T-cell (primary cell): ENCODE measurements around the gene AVL9. TPM values are rescaled to one million over a fixed set of nuclear protein-coding genes. Genes with fewer than 3 reads are reported as not detected.
"Not testable (repeated sequence)": the region's sequence is repeated elsewhere in the genome, so short reads cannot be mapped to it uniquely, and the experiment has no call there.

Experiments used
- ATAC-seq, 4 experiments: fragments of 200-7000 bp in 3 of 4; fragments of 150-1000 bp in 1 of 4; cut with Tn5 transposase; replicated peaks in 1 of 4; 1 replicate in 3 of 4; 2 replicates in 1 of 4; pipeline ENCODE4 v1.10.0; 2021; ENCODE audit warnings: moderate library complexity in 3 of 4, mild to moderate bottlenecking in 2 of 4, moderate number of reproducible peaks in 1 of 4
- CTCF ChIA-PET, 2 donors: fragments of 300-600 bp; sonication (Branson Sonifier 250); formaldehyde crosslinking; loops; one replicate each; lab custom pipeline; 2022; ENCODE audit warnings: antibody characterized with exemption in 2 of 2; lab: Charles Lee
- POLR2A ChIA-PET, 2 donors: fragments of 300-600 bp; sonication (Branson Sonifier 250); formaldehyde crosslinking; loops; one replicate each; lab custom pipeline; 2022; ENCODE audit warnings: antibody characterized with exemption in 2 of 2; lab: Charles Lee
- DNase-seq, 35 experiments: peaks; one replicate each; pipeline versions ENCODE4 v3.0.0 to v3.0.0-alpha.2; 2013 to 2023
- H3K27ac ChIP-seq: one replicate; pipeline ENCODE4 v1.5.1; 2013; ENCODE audit warnings: low read length
- H3K27me3 ChIP-seq, 2 experiments: replicated peaks in 1 of 2; 1 replicate in 1 of 2; 2 replicates in 1 of 2; pipeline versions ENCODE4 v1.6.1 to v1.7.0; 2013; ENCODE audit warnings: low read length in 1 of 2, mixed read lengths in 1 of 2; ENCODE audit not compliant: control insufficient read depth in 2 of 2, insufficient read depth in 2 of 2; ENCODE audit errors: extremely low read depth in 1 of 2
- H3K36me3 ChIP-seq, 2 donors: 1 replicate in 1 of 2; 2 replicates in 1 of 2; pipeline versions ENCODE4 v1.6.1 to v1.7.0; 2013; ENCODE audit warnings: low read length in 1 of 2; ENCODE audit not compliant: control insufficient read depth in 2 of 2, insufficient read depth in 1 of 2; ENCODE audit errors: extremely low read depth in 1 of 2
- H3K4me1 ChIP-seq, 2 experiments: 1 replicate in 1 of 2; 2 replicates in 1 of 2; pipeline versions ENCODE4 v1.6.1 to v1.7.0; 2013; ENCODE audit warnings: low read length in 2 of 2, mixed read lengths in 1 of 2; ENCODE audit not compliant: insufficient read depth in 2 of 2, control insufficient read depth in 1 of 2; ENCODE audit errors: extremely low read depth in 1 of 2
- H3K4me3 ChIP-seq, 2 donors: 1 replicate in 1 of 2; 2 replicates in 1 of 2; pipeline versions ENCODE4 v1.5.1 to v1.7.0; 2013; ENCODE audit warnings: mild to moderate bottlenecking in 2 of 2, low read length in 1 of 2, moderate library complexity in 1 of 2; ENCODE audit not compliant: control insufficient read depth in 1 of 2; ENCODE audit errors: extremely low read depth in 1 of 2
- H3K9me3 ChIP-seq: 2 replicates; pipeline ENCODE4 v1.7.0; 2013
- H3K27ac Mint-ChIP-seq, 2 donors: one replicate each; pipeline ENCODE4 v1.8.0; 2020 to 2021; ENCODE audit warnings: mild to moderate bottlenecking in 2 of 2, mixed read lengths in 2 of 2
- H3K27me3 Mint-ChIP-seq, 2 donors: one replicate each; pipeline ENCODE4 v1.8.0; 2021 to 2022; ENCODE audit warnings: mixed read lengths in 2 of 2
- H3K36me3 Mint-ChIP-seq: one replicate; pipeline ENCODE4 v1.8.0; 2021; ENCODE audit warnings: mixed read lengths
- H3K4me1 Mint-ChIP-seq, 3 donors: one replicate each; pipeline ENCODE4 v1.8.0; 2020 to 2022; ENCODE audit warnings: mixed read lengths in 3 of 3, mild to moderate bottlenecking in 1 of 3
- H3K4me3 Mint-ChIP-seq, 3 donors: one replicate each; pipeline ENCODE4 v1.8.0; 2020 to 2022; ENCODE audit warnings: mild to moderate bottlenecking in 3 of 3, mixed read lengths in 3 of 3, moderate library complexity in 3 of 3
- H3K9me3 Mint-ChIP-seq, 3 donors: one replicate each; pipeline ENCODE4 v1.8.0; 2020 to 2022; ENCODE audit warnings: mixed read lengths in 3 of 3
- WGBS: methylation state at CpG from one replicate; pipeline ENCODE4 v1.1.5; 2013; ENCODE audit warnings: missing lambda C conversion rate; ENCODE audit not compliant: insufficient coverage; 5-methylcytosine and 5-hydroxymethylcytosine counted together
- total RNA-seq, 35 experiments: library from RNA in 6 of 35; stranded (reverse) in 6 of 35; fragments of 120-200 nt in 1 of 35; gene quantifications; one replicate each; pipeline versions ENCODE4 v1.2.1 to v1.2.4 and lab custom pipeline; 2013 to 2026

AVL9 gene
- total RNA-seq, 5 donors from 2014 or later (not counting 1 experiment from before 2014, with no cell fraction given), result 39.3 to 44.9 (median 39.7) TPM

DNA sequence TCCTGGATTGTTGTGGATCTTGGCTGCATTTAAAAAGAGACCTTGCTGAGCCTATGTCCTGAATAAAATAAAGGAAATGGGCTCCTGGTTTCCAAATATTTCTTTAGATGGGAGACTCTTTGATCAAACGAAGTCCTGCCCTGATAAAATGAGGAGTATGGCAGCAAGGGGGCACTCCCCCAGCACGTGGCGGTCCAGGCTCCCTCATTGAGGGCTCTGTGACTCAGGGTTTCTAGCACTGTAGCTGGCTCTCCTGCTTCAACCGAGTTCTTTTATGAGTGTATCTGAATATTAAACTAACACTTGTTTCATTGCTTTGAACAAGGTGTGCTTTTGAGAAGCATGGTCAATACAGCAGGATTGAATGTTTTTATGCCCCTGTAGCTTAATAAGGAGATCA, 114.2 kb downstream of the AVL9 start:
- 70% methylated on average over 2 of the region's 4 CpGs for WGBS
- H3K27me3 ChIP-seq, result no peaks in the 10 kb centered on the region
- H3K4me1 ChIP-seq, result no peaks in the 10 kb centered on the region
- no peaks in the 10 kb centered on the region for H3K9me3 ChIP-seq
- ChIA-PET CTCF (no interaction called here), POLR2A (no interaction called here)
- Mint-ChIP-seq H3K9me3 (peaks cover 2 to 7% (median 5%) of the 10 kb centered on the region in 3 donors), H3K27me3 (peaks cover 0 to 3% of the 10 kb centered on the region in 2 donors), H3K27ac (no peak overlapping the region), H3K4me3 (no peak overlapping the region), H3K36me3 (no peaks in the 10 kb centered on the region), H3K4me1 (no peaks in the 10 kb centered on the region)
- H3K36me3 ChIP-seq, result no peaks in the 10 kb centered on the region
- DNase-seq, result no peak
- no peak for ATAC-seq
- H3K4me3 ChIP-seq, result no peak overlapping the region
- H3K27ac ChIP-seq, result no peak overlapping the region

DNA sequence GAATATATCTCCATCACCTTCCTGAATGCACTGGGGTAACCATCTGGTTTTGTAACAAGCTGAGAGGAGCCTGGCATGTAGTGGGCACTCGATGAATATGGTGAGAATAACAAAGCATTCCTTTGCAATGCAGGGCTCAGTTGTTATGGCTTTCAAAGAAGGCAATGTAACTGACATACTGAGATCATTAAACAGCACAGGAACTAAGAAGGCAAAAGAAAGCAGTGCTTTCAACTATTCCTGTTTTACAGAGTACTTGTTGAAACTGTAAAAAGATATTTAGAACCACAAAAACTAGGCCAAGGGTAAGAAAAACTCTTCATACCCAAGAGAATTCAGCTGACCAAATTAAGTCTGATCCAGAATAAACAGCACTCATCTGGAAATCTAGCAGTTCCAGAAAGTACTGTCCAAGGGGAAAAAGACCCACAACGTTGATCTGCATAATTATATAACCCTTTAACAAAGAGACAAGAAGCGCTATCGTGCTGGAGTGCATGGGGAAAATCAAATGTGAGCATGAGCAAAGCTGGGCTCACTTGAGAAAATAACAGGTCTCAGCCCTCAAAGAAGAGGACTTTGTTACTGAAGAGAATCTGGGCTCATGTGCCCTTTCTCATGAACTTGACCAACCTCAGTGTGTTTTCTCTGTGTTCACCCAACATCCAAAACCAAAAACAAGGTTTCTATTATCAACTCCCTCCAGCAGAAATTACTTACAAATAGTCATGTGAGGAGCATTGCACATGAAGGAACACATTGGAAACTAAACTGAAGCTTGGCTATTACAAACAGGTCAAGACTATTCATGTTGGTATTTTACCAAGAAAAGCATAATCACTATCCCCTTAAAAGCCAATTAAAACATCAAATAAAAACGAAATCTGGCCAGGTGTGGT, 116.2 kb downstream of the AVL9 start:
- Mint-ChIP-seq H3K27ac (no peak overlapping the region), H3K27me3 (peaks cover 0 to 3% of the 10 kb centered on the region in 2 donors), H3K36me3 (no peaks in the 10 kb centered on the region), H3K4me3 (no peak overlapping the region), H3K9me3 (no peaks in the 10 kb centered on the region), H3K4me1 (no peaks in the 10 kb centered on the region)
- Histone ChIP-seq H3K4me1 (no peaks in the 10 kb centered on the region), H3K27me3 (no peaks in the 10 kb centered on the region), H3K36me3 (no peaks in the 10 kb centered on the region), H3K27ac (no peak overlapping the region), H3K9me3 (no peaks in the 10 kb centered on the region), H3K4me3 (no peak overlapping the region)
- DNase-seq (no peak), ATAC-seq (no peak)
- CTCF ChIA-PET, result no interaction called here
- 67% methylated on average over 1 of the region's 5 CpGs for WGBS
- POLR2A ChIA-PET, result no interaction called here

DNA sequence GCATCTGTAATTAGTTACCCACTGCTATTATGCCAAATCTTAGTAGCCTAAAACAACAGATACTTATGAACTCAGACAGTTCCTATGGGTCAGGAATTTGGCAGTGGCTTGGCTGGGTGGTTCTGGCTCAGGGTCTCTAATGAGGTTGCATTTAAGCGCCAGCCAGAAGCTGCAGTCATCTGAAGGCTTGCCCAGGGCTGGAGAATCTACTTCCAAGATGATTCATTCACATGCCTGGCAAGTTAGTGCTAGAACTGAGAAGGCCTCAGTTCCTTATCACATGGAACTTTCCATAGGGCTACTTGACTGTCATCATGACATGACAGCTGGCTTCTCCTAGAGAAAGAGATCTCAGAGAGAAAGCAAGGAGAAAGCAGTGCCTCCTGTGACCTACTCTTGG, 121.3 kb downstream of the AVL9 start:
- H3K4me1 ChIP-seq, result no peaks in the 10 kb centered on the region
- no peak overlapping the region for H3K27ac Mint-ChIP-seq
- no peak for DNase-seq
- H3K27me3 ChIP-seq, result no peaks in the 10 kb centered on the region
- H3K4me3 ChIP-seq, result no peak overlapping the region
- no peak for ATAC-seq
- H3K4me1 Mint-ChIP-seq, result no peaks in the 10 kb centered on the region
- no peaks in the 10 kb centered on the region for H3K9me3 ChIP-seq
- CTCF ChIA-PET, result no interaction called here
- no peak overlapping the region for H3K27ac ChIP-seq
- peaks cover 0 to 11% of the 10 kb centered on the region in 2 donors for H3K27me3 Mint-ChIP-seq
- no peaks in the 10 kb centered on the region for H3K36me3 ChIP-seq
- POLR2A ChIA-PET, result interaction anchor here in 1 of 2 donors (1.2 kb wide), 1 partner anchor 20 kb away, joined by 3 read pairs; no protein-coding TSS in a partner anchor
- 100% methylated on average over 1 of the region's 1 CpG for WGBS
- H3K4me3 Mint-ChIP-seq, result no peak overlapping the region
- H3K36me3 Mint-ChIP-seq, result no peaks in the 10 kb centered on the region
- no peaks in the 10 kb centered on the region for H3K9me3 Mint-ChIP-seq

DNA sequence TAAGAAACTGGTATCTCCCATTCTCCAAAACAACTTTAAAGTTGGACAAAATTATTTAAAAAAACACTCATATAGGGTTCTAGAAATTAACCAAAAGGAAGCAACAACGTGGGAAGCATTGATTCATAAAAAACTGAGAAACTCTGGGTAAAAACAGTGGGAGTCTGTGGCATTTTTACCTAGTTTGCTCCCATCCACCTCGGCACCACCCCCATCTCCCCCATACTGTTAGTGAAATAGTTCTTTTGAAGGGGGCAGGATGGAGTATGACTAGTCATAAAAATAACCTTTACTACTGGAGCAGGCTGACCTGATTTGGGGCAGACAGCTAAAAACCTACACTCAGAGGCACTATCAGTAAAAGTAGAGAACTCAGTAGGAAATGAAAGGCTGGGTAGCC, 123.2 kb downstream of the AVL9 start:
- Mint-ChIP-seq H3K9me3 (no peaks in the 10 kb centered on the region), H3K4me3 (no peak overlapping the region), H3K27me3 (peaks cover 0 to 11% of the 10 kb centered on the region in 2 donors), H3K36me3 (no peaks in the 10 kb centered on the region), H3K27ac (no peak overlapping the region), H3K4me1 (no peaks in the 10 kb centered on the region)
- no peak overlapping the region for H3K27ac ChIP-seq
- no CpG with 5 or more reads among the region's 2 CpGs for WGBS
- H3K4me1 ChIP-seq, result no peaks in the 10 kb centered on the region
- POLR2A ChIA-PET, result interaction anchor here in 1 of 2 donors (0.6 kb wide), 1 partner anchor 127 kb away, joined by 3 read pairs; no protein-coding TSS in a partner anchor
- H3K9me3 ChIP-seq, result no peaks in the 10 kb centered on the region
- ATAC-seq (no peak), DNase-seq (no peak)
- H3K27me3 ChIP-seq, result no peaks in the 10 kb centered on the region
- H3K4me3 ChIP-seq, result no peak overlapping the region
- H3K36me3 ChIP-seq, result no peaks in the 10 kb centered on the region
- CTCF ChIA-PET, result no interaction called here

DNA sequence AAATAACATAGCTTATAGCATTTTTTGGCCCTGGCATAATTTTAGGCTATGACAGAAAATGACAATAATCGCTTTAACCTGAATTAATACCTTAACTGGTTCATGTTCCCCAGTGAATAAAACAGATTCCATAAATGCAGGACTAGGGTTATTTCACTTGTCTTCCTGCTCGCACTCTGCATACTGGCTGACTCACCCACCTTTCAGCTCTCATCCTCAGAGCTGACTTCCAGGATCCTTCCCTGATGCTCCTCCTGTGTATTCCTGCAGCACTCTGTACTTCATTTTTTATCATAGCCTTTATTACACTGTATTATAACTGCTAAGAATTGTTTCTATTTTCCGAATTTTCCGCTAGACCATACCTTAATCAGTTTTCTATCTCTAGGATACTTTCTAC, 123.7 kb downstream of the AVL9 start:
- Mint-ChIP-seq H3K27ac (no peak overlapping the region), H3K9me3 (no peaks in the 10 kb centered on the region), H3K27me3 (peaks cover 0 to 11% of the 10 kb centered on the region in 2 donors), H3K4me1 (no peaks in the 10 kb centered on the region), H3K36me3 (no peaks in the 10 kb centered on the region), H3K4me3 (no peak overlapping the region)
- Histone ChIP-seq H3K27me3 (no peaks in the 10 kb centered on the region), H3K27ac (no peak overlapping the region), H3K4me1 (no peaks in the 10 kb centered on the region), H3K9me3 (no peaks in the 10 kb centered on the region), H3K4me3 (no peak overlapping the region), H3K36me3 (no peaks in the 10 kb centered on the region)
- no peak for ATAC-seq
- ChIA-PET POLR2A (interaction anchor here in 1 of 2 donors (0.6 kb wide), 1 partner anchor 127 kb away, joined by 3 read pairs; no protein-coding TSS in a partner anchor), CTCF (no interaction called here)
- 78% methylated on average over 1 of the region's 4 CpGs for WGBS
- DNase-seq, result no peak

DNA sequence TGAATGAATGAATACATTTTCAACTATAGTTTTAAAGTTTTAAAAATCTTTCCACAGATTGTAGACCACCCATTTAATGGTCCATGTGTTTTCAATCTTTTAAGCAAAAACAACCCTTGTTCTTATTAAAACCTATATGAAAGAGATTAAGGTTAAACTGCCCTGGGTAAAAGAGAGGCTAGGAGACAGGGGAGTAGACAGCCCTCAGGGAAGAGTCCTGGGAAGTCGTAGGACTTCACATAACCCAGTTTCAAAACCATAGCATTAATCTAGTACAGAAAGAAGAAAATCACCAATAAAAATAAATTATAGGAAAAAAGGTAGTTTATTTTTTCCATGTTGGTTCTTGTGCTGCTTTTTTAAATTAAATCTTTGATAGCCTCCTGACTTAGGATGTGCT, 124.1 kb downstream of the AVL9 start:
- H3K4me1 ChIP-seq, POLR2A ChIA-PET, H3K27me3 ChIP-seq, H3K4me1 Mint-ChIP-seq, H3K27ac Mint-ChIP-seq, DNase-seq, H3K36me3 Mint-ChIP-seq, H3K4me3 Mint-ChIP-seq, H3K4me3 ChIP-seq, H3K27ac ChIP-seq, CTCF ChIA-PET, H3K9me3 Mint-ChIP-seq, H3K36me3 ChIP-seq, ATAC-seq, H3K9me3 ChIP-seq: not testable (repeated sequence)
- no CpG with 5 or more reads among the region's 1 CpG for WGBS
- peaks cover 0 to 11% of the 10 kb centered on the region in 2 donors for H3K27me3 Mint-ChIP-seq
